Measurements from ENCODE around the gene IKBKE. TPM values are rescaled to one million over a fixed set of nuclear protein-coding genes. Genes with fewer than 3 reads are reported as not detected.

The IKBKE gene
- total RNA-seq (3.4 TPM), polyA plus RNA-seq (ENCODE audit: insufficient read depth in 1 of 8, insufficient read length in 8 of 8, low replicate concordance in 1 of 8) (1 to 10 TPM; 3.4 to 6.2 (median 4.0) TPM)
- long read RNA-seq, donor 1: 0 reads
- long read RNA-seq, donor 2: 0 reads
- long read RNA-seq, donor 3: 0 reads
- long read RNA-seq, donor 4: 0 reads
- long read RNA-seq, donor 5: 0 reads
- long read RNA-seq, donor 6: 0 reads
- long read RNA-seq, donor 7, partial matches to known transcripts: 0 of 1 reads
- long read RNA-seq, donor 7, other reads (novel, unspliced or antisense): 0 of 1 reads
- long read RNA-seq, donor 8: 0 reads
- long read RNA-seq, donor 9, partial matches to known transcripts: 0 of 2 reads
- long read RNA-seq, donor 9, other reads (novel, unspliced or antisense): 0 of 2 reads
- long read RNA-seq, donor 10, partial matches to known transcripts: 0 of 2 reads
- long read RNA-seq, donor 10, other reads (novel, unspliced or antisense): 0 of 2 reads
- long read RNA-seq, donor 11, partial matches to known transcripts: 0 of 1 reads
- long read RNA-seq, donor 11, other reads (novel, unspliced or antisense): 0 of 1 reads

GRCh38 chr1:206469933-206470691, at the start of gene IKBKE:
Gene IKBKE, plus strand, starts transcription at chr1:206470476. Its CDS starts 2,752 bp downstream, at chr1:206473228.
- WGBS (ENCODE audit: insufficient coverage): 12% methylated on average over 8 of the region's 10 CpGs
- Histone ChIP-seq H3K4me3 (ENCODE audit: low read length) (peak within 1 kb of the TSS; percentile 56), H3K9me3 (replicated peaks; ENCODE audit: control insufficient read depth, low read depth, low read length) (no peaks in the 10 kb centered on the region), H3K36me3 (ENCODE audit: control insufficient read depth, insufficient read depth, low read length) (peaks cover 7% of the 10 kb centered on the region), H3K27ac (ENCODE audit: low read length) (peak within 1 kb of the TSS; percentile 47), H3K4me1 (ENCODE audit: control insufficient read depth, insufficient read depth, low read length) (peaks cover 57% of the 10 kb centered on the region), H3K27me3 (ENCODE audit: control insufficient read depth, insufficient read depth, low read length) (peaks cover 8% of the 10 kb centered on the region)
- peak; percentile 87 for DNase-seq

GRCh38 chr1:206421616-206422340, 48.5 kb upstream of the IKBKE start:
- Histone ChIP-seq H3K4me1 (ENCODE audit: control insufficient read depth, insufficient read depth, low read length) (peaks cover under 1% of the 10 kb centered on the region), H3K27ac (ENCODE audit: low read length) (no peak overlapping the region), H3K9me3 (replicated peaks; ENCODE audit: control insufficient read depth, low read depth, low read length) (no peaks in the 10 kb centered on the region), H3K27me3 (ENCODE audit: control insufficient read depth, insufficient read depth, low read length) (no peaks in the 10 kb centered on the region), H3K4me3 (ENCODE audit: low read length) (no peak overlapping the region), H3K36me3 (ENCODE audit: control insufficient read depth, insufficient read depth, low read length) (peaks cover 66% of the 10 kb centered on the region)
- WGBS (ENCODE audit: insufficient coverage): 84% methylated on average over 7 of the region's 11 CpGs
- DNase-seq: no peak

DNA sequence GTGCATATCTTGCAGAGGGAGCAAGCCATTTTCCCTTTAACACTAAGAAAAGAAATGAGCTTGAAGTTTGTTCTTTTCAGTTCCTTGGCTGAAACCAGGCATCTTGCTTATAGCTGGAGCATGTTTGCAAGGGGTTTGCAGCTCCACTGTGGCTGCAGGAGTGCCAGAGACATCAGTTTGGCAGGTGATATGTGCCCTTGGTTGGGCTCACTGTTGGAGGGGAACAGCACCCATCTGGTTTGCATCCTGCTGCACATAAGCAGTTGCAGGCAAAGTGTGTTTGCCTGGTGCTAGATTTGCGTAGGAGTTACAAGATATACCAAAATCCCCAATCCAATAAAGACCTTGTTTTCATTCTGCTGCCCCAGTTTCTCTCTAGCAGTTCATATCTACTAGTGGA, 47.8 kb upstream of the IKBKE start:
- Histone ChIP-seq H3K27ac (ENCODE audit: low read length) (no peak overlapping the region), H3K27me3 (ENCODE audit: control insufficient read depth, insufficient read depth, low read length) (no peaks in the 10 kb centered on the region), H3K4me3 (ENCODE audit: low read length) (no peak overlapping the region), H3K36me3 (ENCODE audit: control insufficient read depth, insufficient read depth, low read length) (peaks cover 63% of the 10 kb centered on the region), H3K9me3 (replicated peaks; ENCODE audit: control insufficient read depth, low read depth, low read length) (no peaks in the 10 kb centered on the region), H3K4me1 (ENCODE audit: control insufficient read depth, insufficient read depth, low read length) (no peaks in the 10 kb centered on the region)
- DNase-seq: no peak
- WGBS (ENCODE audit: insufficient coverage): no CpG with 5 or more reads among the region's 1 CpG

GRCh38 chr1:206427291-206427690, 43.0 kb upstream of the IKBKE start:
- peaks cover 51% of the 10 kb centered on the region for H3K36me3 ChIP-seq (ENCODE audit: control insufficient read depth, insufficient read depth, low read length)
- H3K4me1 ChIP-seq (ENCODE audit: control insufficient read depth, insufficient read depth, low read length): peaks cover 14% of the 10 kb centered on the region
- no peak overlapping the region for H3K27ac ChIP-seq (ENCODE audit: low read length)
- WGBS (ENCODE audit: insufficient coverage): 96% methylated on average over 5 of the region's 6 CpGs
- H3K4me3 ChIP-seq (ENCODE audit: low read length): no peak overlapping the region
- H3K9me3 ChIP-seq (replicated peaks; ENCODE audit: control insufficient read depth, low read depth, low read length): no peaks in the 10 kb centered on the region
- no peaks in the 10 kb centered on the region for H3K27me3 ChIP-seq (ENCODE audit: control insufficient read depth, insufficient read depth, low read length)
- DNase-seq: no peak

- no peaks in the 10 kb centered on the region for H3K27me3 ChIP-seq (ENCODE audit: control insufficient read depth, insufficient read depth, low read length)
- peak overlapping the region; percentile 84 for H3K27ac ChIP-seq (ENCODE audit: low read length)
- H3K4me3 ChIP-seq (ENCODE audit: low read length): no peak overlapping the region
- DNase-seq: no peak
- WGBS (ENCODE audit: insufficient coverage): 65% methylated on average over 4 of the region's 4 CpGs
- peaks cover 14% of the 10 kb centered on the region for H3K4me1 ChIP-seq (ENCODE audit: control insufficient read depth, insufficient read depth, low read length)
- no peaks in the 10 kb centered on the region for H3K9me3 ChIP-seq (replicated peaks; ENCODE audit: control insufficient read depth, low read depth, low read length)
- H3K36me3 ChIP-seq (ENCODE audit: control insufficient read depth, insufficient read depth, low read length): peaks cover 39% of the 10 kb centered on the region
Observed at GRCh38 chr1:206429421-206429820, 40.9 kb upstream of the IKBKE start.

- Histone ChIP-seq H3K9me3 (replicated peaks; ENCODE audit: control insufficient read depth, low read depth, low read length) (no peaks in the 10 kb centered on the region), H3K36me3 (ENCODE audit: control insufficient read depth, insufficient read depth, low read length) (peaks cover 42% of the 10 kb centered on the region), H3K4me1 (ENCODE audit: control insufficient read depth, insufficient read depth, low read length) (peaks cover 14% of the 10 kb centered on the region), H3K27ac (ENCODE audit: low read length) (peak overlapping the region; percentile 84), H3K27me3 (ENCODE audit: control insufficient read depth, insufficient read depth, low read length) (no peaks in the 10 kb centered on the region), H3K4me3 (ENCODE audit: low read length) (no peak overlapping the region)
- DNase-seq: peak; percentile 67
- 69% methylated on average over 6 of the region's 9 CpGs for WGBS (ENCODE audit: insufficient coverage)
Observed at GRCh38 chr1:206430031-206430983, 40.0 kb upstream of the IKBKE start.

DNA sequence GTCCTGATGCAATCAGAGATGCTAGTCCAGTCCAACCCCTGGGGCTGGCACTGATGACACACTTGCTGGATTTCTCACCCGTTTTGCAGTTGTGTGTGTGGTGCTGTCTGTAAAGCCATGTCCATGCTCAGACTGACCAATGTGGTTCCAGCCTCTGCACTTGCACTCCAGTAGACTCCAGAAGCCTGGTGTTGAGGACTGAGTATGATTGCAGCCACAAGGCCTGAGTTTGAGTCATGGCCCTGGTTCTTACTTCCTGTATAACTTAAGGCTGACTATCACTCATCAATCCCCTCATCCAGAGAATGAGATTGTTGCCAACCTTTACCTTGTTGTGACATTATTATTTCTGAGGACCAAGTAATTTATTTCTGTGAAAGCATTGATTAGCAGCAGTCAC, 34.8 kb upstream of the IKBKE start:
- Histone ChIP-seq H3K4me3 (ENCODE audit: low read length) (no peak overlapping the region), H3K4me1 (ENCODE audit: control insufficient read depth, insufficient read depth, low read length) (peaks cover 2% of the 10 kb centered on the region), H3K27ac (ENCODE audit: low read length) (no peak overlapping the region), H3K36me3 (ENCODE audit: control insufficient read depth, insufficient read depth, low read length) (peaks cover 60% of the 10 kb centered on the region), H3K9me3 (replicated peaks; ENCODE audit: control insufficient read depth, low read depth, low read length) (no peaks in the 10 kb centered on the region), H3K27me3 (ENCODE audit: control insufficient read depth, insufficient read depth, low read length) (no peaks in the 10 kb centered on the region)
- WGBS (ENCODE audit: insufficient coverage): 80% methylated on average over 1 of the region's 1 CpG
- DNase-seq: no peak

- no peak for DNase-seq
- H3K4me1 ChIP-seq (ENCODE audit: control insufficient read depth, insufficient read depth, low read length): no peaks in the 10 kb centered on the region
- no peak overlapping the region for H3K27ac ChIP-seq (ENCODE audit: low read length)
Observed at GRCh38 chr1:206438554-206438953, 31.7 kb upstream of the IKBKE start.

DNA sequence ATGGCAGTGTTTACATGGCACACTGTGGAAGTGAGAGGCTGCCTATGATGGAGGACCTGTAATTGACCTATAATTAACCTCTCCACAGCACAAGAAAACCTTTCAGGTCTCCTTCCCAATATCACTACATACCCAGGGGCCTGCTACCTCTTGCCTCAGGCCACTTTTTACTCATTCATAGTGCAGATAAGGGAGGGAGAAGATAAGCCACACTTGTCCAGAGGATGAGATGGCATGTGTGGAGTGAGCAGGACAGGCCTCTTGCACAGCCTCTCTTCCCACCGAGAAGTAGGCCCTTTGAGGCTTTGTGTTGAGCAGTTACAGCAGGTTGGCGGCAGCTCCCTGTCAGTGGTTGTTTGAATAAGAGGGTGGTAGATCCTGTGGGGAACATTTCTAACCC, 31.1 kb upstream of the IKBKE start:
- no peak overlapping the region for H3K4me3 ChIP-seq (ENCODE audit: low read length)
- DNase-seq: no peak
- H3K4me1 ChIP-seq (ENCODE audit: control insufficient read depth, insufficient read depth, low read length): peaks cover 3% of the 10 kb centered on the region
- H3K27me3 ChIP-seq (ENCODE audit: control insufficient read depth, insufficient read depth, low read length): no peaks in the 10 kb centered on the region
- no peak overlapping the region for H3K27ac ChIP-seq (ENCODE audit: low read length)
- 60% methylated on average over 1 of the region's 2 CpGs for WGBS (ENCODE audit: insufficient coverage)
- peaks cover 83% of the 10 kb centered on the region for H3K36me3 ChIP-seq (ENCODE audit: control insufficient read depth, insufficient read depth, low read length)
- H3K9me3 ChIP-seq (replicated peaks; ENCODE audit: control insufficient read depth, low read depth, low read length): no peaks in the 10 kb centered on the region

More at GRCh38 chr1:206438554-206438953, 31.7 kb upstream of the IKBKE start:
- H3K9me3 ChIP-seq (replicated peaks; ENCODE audit: control insufficient read depth, low read depth, low read length): no peaks in the 10 kb centered on the region
- H3K27me3 ChIP-seq (ENCODE audit: control insufficient read depth, insufficient read depth, low read length): no peaks in the 10 kb centered on the region
- no peak overlapping the region for H3K4me3 ChIP-seq (ENCODE audit: low read length)
- peaks cover 77% of the 10 kb centered on the region for H3K36me3 ChIP-seq (ENCODE audit: control insufficient read depth, insufficient read depth, low read length)

Measured in muscle of leg (tissue), 16 donors.